OCI-LY7 (cell line): ENCODE results near the gene MRPS11. TPM values are rescaled to one million over a fixed set of nuclear protein-coding genes. Genes with fewer than 3 reads are reported as not detected.
"Not testable (repeated sequence)": the region's sequence is repeated elsewhere in the genome, so short reads cannot be mapped to it uniquely, and the experiment has no call there.

Source experiments
- BruUV-seq: library from RNA; stranded (reverse); fragments of 400-500 nt; replicated peaks from 2 replicates; lab custom pipeline; 2021; lab: Mats Ljungman, UMichigan
- CTCF ChIA-PET: fragments of 300-600 bp; sonication (Branson Sonifier 250); formaldehyde crosslinking; loops from one replicate; lab custom pipeline; 2022; ENCODE audit warnings: antibody characterized with exemption; ENCODE audit not compliant: unreplicated experiment; lab: Charles Lee
- POLR2A ChIA-PET: fragments of 300-600 bp; sonication (Branson Sonifier 250); formaldehyde crosslinking; loops from one replicate; lab custom pipeline; 2022; ENCODE audit warnings: antibody characterized with exemption; lab: Charles Lee
- DNase-seq: peaks from one replicate; pipeline ENCODE4 v3.0.0-alpha.2; 2015; ENCODE audit warnings: low spot score
- H2AFZ ChIP-seq: fragments of 200-600 bp; sonication (generic), shearing (Covaris generic); 2 replicates; pipeline ENCODE4 v1.6.1; 2014; ENCODE audit warnings: mild to moderate bottlenecking, antibody characterized with exemption, low read length, moderate library complexity
- H3K27ac ChIP-seq: fragments of 200-600 bp; sonication (generic); 2 replicates; pipeline ENCODE4 v1.5.1; 2014; ENCODE audit warnings: mixed run types, low read depth, mild to moderate bottlenecking, moderate library complexity, low read length, inconsistent platforms; ENCODE audit not compliant: poor library complexity, severe bottlenecking
- H3K36me3 ChIP-seq: fragments of 200-600 bp; sonication (generic); 2 replicates; pipeline ENCODE4 v1.6.1; 2014; ENCODE audit warnings: mild to moderate bottlenecking, antibody characterized with exemption, low read length, moderate library complexity, mixed read lengths; ENCODE audit not compliant: insufficient read depth
- H3K4me1 ChIP-seq: fragments of 200-600 bp; sonication (generic); 2 replicates; pipeline ENCODE4 v1.5.1; 2014; ENCODE audit warnings: mild to moderate bottlenecking, low read length; ENCODE audit not compliant: insufficient read depth, poor library complexity, severe bottlenecking
- H3K4me2 ChIP-seq: fragments of 200-600 bp; sonication (generic); 2 replicates; pipeline ENCODE4 v1.6.1; 2014; ENCODE audit warnings: mild to moderate bottlenecking, low read length
- H3K4me3 ChIP-seq: fragments of 200-600 bp; sonication (generic); 2 replicates; pipeline ENCODE4 v1.5.1; 2014; ENCODE audit warnings: mild to moderate bottlenecking, low read depth, low read length; ENCODE audit not compliant: poor library complexity, severe bottlenecking
- H3K79me2 ChIP-seq: fragments of 200-600 bp; sonication (generic); 2 replicates; pipeline ENCODE4 v1.6.1; 2016; ENCODE audit warnings: low read depth, mild to moderate bottlenecking, low read length, moderate library complexity, mixed read lengths; ENCODE audit not compliant: insufficient read depth
- H3K9me2 ChIP-seq: fragments of 200-600 bp; sonication (generic); 2 replicates; pipeline ENCODE4 v1.6.1; 2016; ENCODE audit warnings: mild to moderate bottlenecking, low read length, mixed read lengths; ENCODE audit not compliant: insufficient read depth
- H3K9me3 ChIP-seq: fragments of 200-600 bp; sonication (generic); 2 replicates; pipeline ENCODE4 v1.6.1; 2014; ENCODE audit warnings: mild to moderate bottlenecking, mixed run types, low read length, mixed read lengths
- H4K20me1 ChIP-seq: fragments of 200-600 bp; sonication (generic); 2 replicates; pipeline ENCODE4 v1.6.1; 2014; ENCODE audit warnings: mild to moderate bottlenecking, antibody characterized with exemption, low read length, moderate library complexity, mixed read lengths; ENCODE audit not compliant: insufficient read depth
- EZH2phosphoT487 ChIP-seq: fragments of 200-600 bp; sonication (generic); IDR thresholded peaks from 2 replicates; pipeline ENCODE4 v1.6.1; 2018; ENCODE audit warnings: low read depth, borderline replicate concordance, mild to moderate bottlenecking, mixed run types, antibody characterized with exemption, low read length, moderate library complexity, mixed read lengths
- intact Hi-C: fragments of 100-400 bp; cut with micrococcal nuclease; formaldehyde crosslinking; loops from one replicate; pipeline ENCODE4 v1.10.0; 2022; ENCODE audit not compliant: unreplicated experiment
- total RNA-seq, 2 experiments: library from RNA; depleted of rRNA in 1 of 2; stranded (reverse); fragments of >200 nt in 1 of 2; shearing (Covaris generic) in 1 of 2; gene quantifications; 2 replicates each; pipeline ENCODE4 v1.2.3, GENCODE V29; 2014 to 2022
- TF ChIP-seq, protein P1 (sequence below): fragments of 200-600 bp; sonication (generic); conservative IDR thresholded peaks from 2 replicates; pipeline ENCODE4 v1.5.1; 2014; ENCODE audit warnings: mild to moderate bottlenecking, antibody characterized with exemption, low read length, moderate library complexity, mixed read lengths

MRPS11 gene
- total RNA-seq, 2 experiments from 2014 or later = 61.6 to 84.0 TPM

DNA sequence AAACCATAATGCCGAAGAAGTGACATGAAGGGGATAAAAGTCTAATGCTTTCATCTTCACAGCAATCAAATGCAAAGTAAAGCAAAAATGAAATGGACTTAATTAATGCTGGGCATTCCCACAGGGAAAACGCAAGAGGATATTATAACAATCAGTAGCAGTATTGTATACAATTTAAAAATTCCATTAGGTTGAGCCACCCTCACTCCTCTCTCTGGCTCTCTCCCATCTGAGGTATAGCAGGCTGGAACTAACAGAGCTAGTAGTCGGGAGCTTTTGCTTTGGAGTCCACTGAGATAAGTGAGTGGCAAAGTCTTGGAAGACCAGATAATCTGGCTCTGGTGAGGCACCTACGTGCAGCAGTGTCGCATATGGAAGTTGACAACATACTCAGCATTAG lies 45.1 kb downstream of the MRPS11 start:
- Histone ChIP-seq H3K79me2 (no peaks in the 10 kb centered on the region), H3K9me2 (no peaks in the 10 kb centered on the region), H3K27ac (no peak overlapping the region), H2AFZ (no peak overlapping the region), H3K9me3 (no peaks in the 10 kb centered on the region), H3K36me3 (peaks cover 11% of the 10 kb centered on the region; the same call in 1 of the 2 replicates), H3K4me3 (no peak overlapping the region), H3K4me2 (no peak overlapping the region), H3K4me1 (no peaks in the 10 kb centered on the region), H4K20me1 (no peaks in the 10 kb centered on the region)
- POLR2A ChIA-PET = no interaction called here
- BruUV-seq = no TSS peak
- DNase-seq = no peak
- intact Hi-C loops = no loop called here
- no peak for TF ChIP-seq EZH2phosphoT487
- TF ChIP-seq, protein P1, sequence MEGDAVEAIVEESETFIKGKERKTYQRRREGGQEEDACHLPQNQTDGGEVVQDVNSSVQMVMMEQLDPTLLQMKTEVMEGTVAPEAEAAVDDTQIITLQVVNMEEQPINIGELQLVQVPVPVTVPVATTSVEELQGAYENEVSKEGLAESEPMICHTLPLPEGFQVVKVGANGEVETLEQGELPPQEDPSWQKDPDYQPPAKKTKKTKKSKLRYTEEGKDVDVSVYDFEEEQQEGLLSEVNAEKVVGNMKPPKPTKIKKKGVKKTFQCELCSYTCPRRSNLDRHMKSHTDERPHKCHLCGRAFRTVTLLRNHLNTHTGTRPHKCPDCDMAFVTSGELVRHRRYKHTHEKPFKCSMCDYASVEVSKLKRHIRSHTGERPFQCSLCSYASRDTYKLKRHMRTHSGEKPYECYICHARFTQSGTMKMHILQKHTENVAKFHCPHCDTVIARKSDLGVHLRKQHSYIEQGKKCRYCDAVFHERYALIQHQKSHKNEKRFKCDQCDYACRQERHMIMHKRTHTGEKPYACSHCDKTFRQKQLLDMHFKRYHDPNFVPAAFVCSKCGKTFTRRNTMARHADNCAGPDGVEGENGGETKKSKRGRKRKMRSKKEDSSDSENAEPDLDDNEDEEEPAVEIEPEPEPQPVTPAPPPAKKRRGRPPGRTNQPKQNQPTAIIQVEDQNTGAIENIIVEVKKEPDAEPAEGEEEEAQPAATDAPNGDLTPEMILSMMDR = no peak
- CTCF ChIA-PET = no interaction called here

DNA sequence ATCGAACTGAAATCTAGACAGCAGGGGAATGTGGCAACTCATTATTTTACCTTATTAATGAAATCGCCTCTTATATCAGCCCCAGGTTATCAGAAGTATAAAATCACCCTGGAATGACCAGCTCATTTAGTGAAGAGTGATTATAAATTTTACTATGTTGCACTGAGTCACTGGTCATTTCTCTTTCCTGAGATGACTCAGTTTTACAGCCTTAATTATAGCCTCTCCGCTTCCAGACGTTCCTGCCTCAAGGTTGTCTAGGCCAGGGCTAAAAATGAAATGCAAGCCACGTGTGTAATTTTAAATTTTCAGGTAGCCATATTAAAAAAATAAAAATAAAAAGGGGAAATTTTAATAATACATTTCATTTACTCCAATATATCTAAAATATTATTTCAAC lies 45.7 kb downstream of the MRPS11 start:
- Histone ChIP-seq H3K4me1 (no peaks in the 10 kb centered on the region), H3K36me3 (peaks cover 11% of the 10 kb centered on the region; the same call in 1 of the 2 replicates), H3K9me2 (no peaks in the 10 kb centered on the region), H3K27ac (no peak overlapping the region), H3K4me3 (no peak overlapping the region), H2AFZ (no peak overlapping the region), H3K4me2 (no peak overlapping the region), H3K9me3 (no peaks in the 10 kb centered on the region), H3K79me2 (no peaks in the 10 kb centered on the region), H4K20me1 (no peaks in the 10 kb centered on the region)
- no peak for TF ChIP-seq EZH2phosphoT487
- TF ChIP-seq, protein P1 = no peak
- ChIA-PET POLR2A (no interaction called here), CTCF (no interaction called here)
- no TSS peak for BruUV-seq
- intact Hi-C loops = no loop called here
- no peak for DNase-seq

DNA sequence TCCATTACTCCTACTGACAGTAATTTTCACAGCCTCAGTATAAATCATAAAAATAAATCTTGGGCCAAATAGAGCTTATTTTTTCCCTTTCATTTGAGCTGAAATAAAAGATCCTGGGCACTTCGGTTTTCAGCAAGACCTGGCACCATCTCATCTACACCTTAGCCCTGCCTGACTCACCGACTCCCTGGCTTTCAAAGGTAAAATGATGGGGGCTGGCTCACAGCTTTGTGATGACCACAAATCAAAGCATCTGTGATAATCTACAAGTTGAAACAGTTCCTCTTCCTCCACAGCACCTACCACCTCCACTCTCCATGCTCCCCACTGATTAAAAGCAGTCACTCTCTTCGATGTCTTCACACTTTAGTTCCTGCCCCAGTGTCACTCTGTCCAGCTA lies 51.4 kb downstream of the MRPS11 start:
- intact Hi-C loops = no loop called here
- no peaks in the 10 kb centered on the region for H3K9me3 ChIP-seq
- no peak for TF ChIP-seq EZH2phosphoT487
- TF ChIP-seq, protein P1 = no peak
- DNase-seq = no peak
- no peaks in the 10 kb centered on the region for H4K20me1 ChIP-seq
- H3K4me3 ChIP-seq = no peak overlapping the region
- H3K4me2 ChIP-seq = no peak overlapping the region
- H2AFZ ChIP-seq = no peak overlapping the region
- no TSS peak for BruUV-seq
- no peaks in the 10 kb centered on the region for H3K4me1 ChIP-seq
- no peak overlapping the region for H3K27ac ChIP-seq
- no peaks in the 10 kb centered on the region for H3K9me2 ChIP-seq
- POLR2A ChIA-PET = interaction anchor here (0.8 to 1.5 kb wide), 3 partner anchors 16 to 51 kb away, joined by 3 to 6 read pairs (median 3); partner anchors contain the start of genes MRPL46 and MRPS11
- CTCF ChIA-PET = no interaction called here
- H3K36me3 ChIP-seq = peaks cover 6% of the 10 kb centered on the region
- no peaks in the 10 kb centered on the region for H3K79me2 ChIP-seq

DNA sequence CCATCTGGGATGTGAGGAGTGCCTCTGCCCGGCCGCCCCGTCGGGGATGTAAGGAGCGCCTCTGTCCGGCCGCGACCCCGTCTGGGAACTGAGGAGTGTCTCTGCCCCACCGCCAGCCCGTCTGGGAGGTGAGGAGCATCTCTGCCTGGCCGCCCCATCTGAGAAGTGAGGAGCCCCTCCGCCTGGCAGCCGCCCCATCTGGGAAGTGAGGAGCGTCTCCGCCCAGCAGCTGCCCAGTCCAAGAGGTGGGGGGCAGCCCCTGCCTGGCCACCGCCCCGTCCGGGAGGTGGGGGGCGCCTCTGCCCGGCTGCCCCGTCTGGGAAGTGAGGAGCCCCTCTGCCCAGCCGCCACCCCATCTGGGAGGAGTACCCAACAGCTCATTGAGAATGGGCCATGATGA lies 56.6 kb downstream of the MRPS11 start:
- H3K4me3 ChIP-seq, H2AFZ ChIP-seq, CTCF ChIA-PET, H3K27ac ChIP-seq, DNase-seq, BruUV-seq, H4K20me1 ChIP-seq, H3K79me2 ChIP-seq, H3K9me2 ChIP-seq, H3K4me2 ChIP-seq, H3K4me1 ChIP-seq, intact Hi-C loops, POLR2A ChIA-PET: not testable (repeated sequence)
- Histone ChIP-seq H3K9me3 (peaks cover 11% of the 10 kb centered on the region; the same call in 1 of the 2 replicates), H3K36me3 (peaks cover 44% of the 10 kb centered on the region)
